Nephron progenitor cell (in vitro differentiated cells): ENCODE results near the gene INHA.
A peak's percentile ranks its signal among the peaks of the same experiment; 100 is the strongest.

Source experiments
- DNase-seq: peaks from one replicate; pipeline ENCODE4 v3.0.0; 2021
- H3K27ac Mint-ChIP-seq: 2 replicates; pipeline ENCODE4 v1.8.0; 2021; ENCODE audit warnings: mild to moderate bottlenecking, moderate library complexity, mixed read lengths
- H3K27me3 Mint-ChIP-seq: 2 replicates; pipeline ENCODE4 v1.8.0; 2021; ENCODE audit warnings: mild to moderate bottlenecking, low read depth, mixed read lengths; ENCODE audit not compliant: poor library complexity
- H3K36me3 Mint-ChIP-seq: 2 replicates; pipeline ENCODE4 v1.8.0; 2021; ENCODE audit warnings: low read depth, mixed read lengths
- H3K4me1 Mint-ChIP-seq: 2 replicates; pipeline ENCODE4 v1.8.0; 2021; ENCODE audit warnings: mixed read lengths
- H3K4me3 Mint-ChIP-seq: 2 replicates; pipeline ENCODE4 v1.8.0; 2021; ENCODE audit warnings: mild to moderate bottlenecking, moderate library complexity, mixed read lengths
- H3K9me3 Mint-ChIP-seq: 2 replicates; pipeline ENCODE4 v1.8.0; 2021; ENCODE audit warnings: mild to moderate bottlenecking, moderate library complexity, mixed read lengths
- CTCF ChIP-seq: fragments of 200-600 bp; sonication (generic); IDR thresholded peaks from 2 replicates; pipeline ENCODE4 v1.5.0; 2021; ENCODE audit warnings: antibody characterized with exemption

Gene INHA

GRCh38 chr2:219567791-219568361 lies 4.2 kb upstream of the INHA start:
- Mint-ChIP-seq H3K4me3 (no peak overlapping the region), H3K36me3 (peaks cover 60% of the 10 kb centered on the region), H3K27ac (peak overlapping the region; percentile 54), H3K27me3 (peaks cover 4% of the 10 kb centered on the region), H3K9me3 (no peaks in the 10 kb centered on the region), H3K4me1 (peaks cover 34% of the 10 kb centered on the region)
- DNase-seq: no peak
- no peak for TF ChIP-seq CTCF

GRCh38 chr2:219569041-219569440 lies 3.1 kb upstream of the INHA start:
- Mint-ChIP-seq H3K27ac (peak overlapping the region; percentile 64), H3K9me3 (no peaks in the 10 kb centered on the region), H3K36me3 (peaks cover 48% of the 10 kb centered on the region), H3K27me3 (peaks cover 5% of the 10 kb centered on the region), H3K4me1 (peaks cover 37% of the 10 kb centered on the region), H3K4me3 (peak overlapping the region; percentile 78)
- DNase-seq: peak; percentile 45
- TF ChIP-seq CTCF: no peak

GRCh38 chr2:219569635-219570034 lies 2.5 kb upstream of the INHA start:
- H3K27ac Mint-ChIP-seq: no peak overlapping the region
- H3K4me3 Mint-ChIP-seq: peak overlapping the region; percentile 78

GRCh38 chr2:219570194-219570923 lies 1.8 kb upstream of the INHA start:
- Mint-ChIP-seq H3K4me3 (peak overlapping the region; percentile 78), H3K27me3 (peaks cover 6% of the 10 kb centered on the region), H3K9me3 (no peaks in the 10 kb centered on the region), H3K4me1 (peaks cover 40% of the 10 kb centered on the region), H3K36me3 (peaks cover 35% of the 10 kb centered on the region), H3K27ac (no peak overlapping the region)
- DNase-seq: peak; percentile 44
- no peak for TF ChIP-seq CTCF

More at GRCh38 chr2:219569635-219570034, 2.5 kb upstream of the INHA start:
- no peak for TF ChIP-seq CTCF
- H3K36me3 Mint-ChIP-seq: peaks cover 42% of the 10 kb centered on the region
- no peaks in the 10 kb centered on the region for H3K9me3 Mint-ChIP-seq
- H3K27me3 Mint-ChIP-seq: peaks cover 5% of the 10 kb centered on the region
- DNase-seq: no peak
- peaks cover 37% of the 10 kb centered on the region for H3K4me1 Mint-ChIP-seq

- H3K9me3 Mint-ChIP-seq: no peaks in the 10 kb centered on the region
- no peak for TF ChIP-seq CTCF
- H3K36me3 Mint-ChIP-seq: peaks cover 31% of the 10 kb centered on the region
- no peak overlapping the region for H3K27ac Mint-ChIP-seq
- peak; percentile 50 for DNase-seq
- H3K27me3 Mint-ChIP-seq: peaks cover 11% of the 10 kb centered on the region
- H3K4me1 Mint-ChIP-seq: peaks cover 46% of the 10 kb centered on the region
- peak overlapping the region; percentile 61 for H3K4me3 Mint-ChIP-seq
Measured at GRCh38 chr2:219570924-219571310, 1.2 kb upstream of the INHA start.
